Stomach (tissue), 4 donors: ENCODE data around the gene ZNF532.

Experiments used
- CTCF ChIP-seq, 7 experiments: fragments of 450-650 bp in 4 of 7; fragments of 200-600 bp in 3 of 7; sonication (generic) in 3 of 7; IDR thresholded peaks; one replicate each; pipeline ENCODE4 v1.5.1; 2016 to 2019; ENCODE audit warnings: antibody characterized with exemption in 7 of 7, control low read depth in 2 of 7, mild to moderate bottlenecking in 1 of 7
- EP300 ChIP-seq: sonication (generic); formaldehyde crosslinking; IDR thresholded peaks from one replicate; pipeline ENCODE4 v1.6.1; 2017; ENCODE audit warnings: antibody characterized with exemption
- POLR2AphosphoS5 ChIP-seq, 3 donors: sonication (generic); formaldehyde crosslinking; IDR thresholded peaks; one replicate each; pipeline ENCODE4 v1.6.1; 2016; ENCODE audit warnings: antibody characterized with exemption in 3 of 3

DNA sequence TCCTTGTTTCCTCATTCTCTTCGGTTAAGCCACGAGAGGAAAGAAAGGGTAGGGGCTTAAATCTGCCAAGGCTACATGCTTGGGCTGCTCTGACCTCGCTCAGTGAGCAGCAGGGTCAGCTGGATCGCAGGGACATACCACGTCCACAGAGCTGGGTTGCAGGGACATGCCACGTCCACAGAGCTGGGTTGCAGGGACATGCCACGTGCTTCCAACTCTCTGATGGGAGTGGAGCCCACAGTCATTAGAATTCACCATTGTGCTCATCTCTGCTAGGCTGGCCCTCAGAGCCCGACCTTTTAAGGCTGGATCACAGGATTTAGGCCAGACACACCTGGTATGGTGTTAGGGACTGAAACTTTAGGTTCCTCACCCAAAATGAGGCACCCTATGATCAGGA, 167.6 kb downstream of the ZNF532 start:
- TF ChIP-seq CTCF (IDR thresholded peaks at IDR 0.05) (no peak), POLR2AphosphoS5 (IDR thresholded peaks at IDR 0.05) (no peak), EP300 (no peak)
